Stimulated activated CD4-positive, alpha-beta T cell treated with anti-CD3 and anti-CD28 coated beads, Interleukin-1b, Interleukin-23, amount 100 ng/mL, for 4 hours (primary cell): ENCODE data around the gene USP30.

Experiments used
- DNase-seq, 2 donors: peaks; one replicate each; pipeline ENCODE4 v3.0.0-alpha.2; 2020; ENCODE audit warnings: low read depth in 2 of 2

The USP30 gene

DNA sequence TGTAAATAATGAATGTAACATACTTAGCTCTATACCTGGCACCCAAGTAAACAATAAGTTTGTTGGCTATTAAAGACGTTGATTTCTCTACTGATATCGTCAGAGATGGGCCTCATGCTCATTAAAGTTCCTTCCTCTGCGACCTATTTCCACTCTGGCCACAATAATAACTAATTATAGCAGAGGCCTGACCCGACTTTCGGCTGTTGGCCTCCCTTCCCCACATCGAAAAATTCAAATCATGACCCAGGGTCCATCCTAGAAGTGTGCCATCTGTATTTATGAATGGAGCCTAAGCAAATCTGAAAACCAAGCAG lies 321 bp upstream of the USP30 start:
- DNase-seq: no peak

DNA sequence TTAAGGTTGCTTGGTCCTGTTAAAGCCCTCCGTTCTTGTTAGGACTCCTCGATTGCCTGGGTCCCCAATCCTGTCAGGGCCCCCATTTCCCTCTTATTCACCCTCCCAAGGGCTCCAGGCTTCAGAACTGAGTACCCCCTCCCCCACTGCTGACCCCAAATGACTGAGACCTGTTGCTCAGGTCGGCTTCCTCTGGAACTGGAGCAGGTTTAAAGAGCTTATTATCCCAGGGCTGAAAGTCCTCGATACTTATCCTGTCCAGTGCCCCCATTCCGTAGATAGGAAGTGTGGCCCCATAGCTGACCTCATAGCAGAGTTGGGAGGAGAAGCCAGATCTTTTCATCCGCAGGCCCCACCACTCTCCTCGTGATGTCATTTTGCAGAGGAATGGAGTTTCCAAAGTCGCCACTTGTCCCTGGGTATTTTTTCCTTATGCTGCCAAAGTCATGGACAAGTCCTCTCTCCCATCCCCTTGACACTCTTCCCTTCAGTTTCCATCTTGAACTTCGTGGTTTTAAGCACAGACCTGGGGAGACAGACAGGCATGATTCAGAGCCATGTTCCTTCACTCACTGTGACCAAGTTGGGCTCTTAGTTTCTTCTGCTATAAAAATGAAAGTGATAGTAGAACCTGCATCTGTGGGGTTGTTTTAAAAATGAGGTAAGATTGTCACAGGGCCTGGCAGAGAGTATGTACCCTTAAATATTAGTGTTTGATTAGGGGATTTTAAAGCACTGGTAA lies 1.2 kb downstream of the USP30 start:
- peak in 1 of 2 donors; percentile 18 for DNase-seq

DNA sequence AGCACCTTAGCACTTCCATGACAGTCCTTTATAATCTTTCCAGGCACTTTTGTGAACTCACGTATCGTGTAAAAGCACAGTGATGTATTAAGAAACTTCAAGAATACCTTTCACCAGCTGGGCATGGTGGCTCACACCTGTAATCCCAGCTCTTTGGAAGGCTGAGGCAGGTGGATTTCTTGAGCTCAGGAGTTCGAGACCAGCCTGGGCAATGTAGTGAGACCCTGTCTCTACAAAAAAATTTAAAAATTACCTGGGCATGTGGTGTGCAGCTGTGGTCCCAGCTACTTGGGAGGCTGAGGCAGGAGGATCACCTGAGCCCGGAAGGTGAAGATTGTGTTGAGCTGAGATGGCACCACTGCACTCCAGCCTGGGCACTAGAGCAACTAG lies 1.7 kb downstream of the USP30 start:
- peak in 1 of 2 donors; percentile 0 for DNase-seq

DNA sequence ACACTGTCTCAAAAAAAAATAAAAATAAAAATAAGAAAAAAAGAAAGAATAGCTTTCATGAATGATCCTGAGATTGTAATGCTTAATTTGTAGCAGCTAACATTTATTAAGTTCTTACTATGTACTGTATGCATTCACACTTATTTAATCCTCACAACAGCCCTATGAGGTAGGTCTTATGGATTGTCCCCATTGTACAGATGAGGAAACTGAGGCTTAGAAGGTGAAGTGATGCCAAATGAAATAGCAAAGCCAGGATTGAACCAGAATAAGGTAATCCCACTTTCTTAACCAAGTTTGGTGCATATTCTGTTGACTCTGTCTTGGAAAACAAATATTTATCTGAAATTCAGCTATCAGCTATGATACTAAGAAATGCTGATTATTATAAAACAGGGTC lies 2.1 kb downstream of the USP30 start:
- DNase-seq: no peak

DNA sequence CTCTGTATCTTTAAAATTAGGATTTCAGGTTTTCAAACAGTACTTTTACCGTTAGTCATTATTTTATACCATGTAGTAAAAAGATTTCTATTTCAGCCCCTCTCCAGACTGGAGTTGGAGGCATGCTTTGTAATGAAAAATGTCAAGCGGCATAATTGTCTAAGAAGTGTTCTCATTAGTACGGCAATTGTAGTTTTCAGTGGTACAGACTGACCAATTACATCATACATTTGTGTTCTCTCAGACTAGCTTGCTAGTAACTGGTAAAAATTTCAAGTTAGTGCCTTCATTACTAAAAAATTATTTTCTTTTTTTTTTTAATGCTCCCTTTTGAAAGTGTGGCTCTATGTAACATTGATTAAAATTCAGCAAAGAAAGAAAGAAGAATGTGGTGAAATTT lies 4.5 kb downstream of the USP30 start:
- no peak for DNase-seq

DNA sequence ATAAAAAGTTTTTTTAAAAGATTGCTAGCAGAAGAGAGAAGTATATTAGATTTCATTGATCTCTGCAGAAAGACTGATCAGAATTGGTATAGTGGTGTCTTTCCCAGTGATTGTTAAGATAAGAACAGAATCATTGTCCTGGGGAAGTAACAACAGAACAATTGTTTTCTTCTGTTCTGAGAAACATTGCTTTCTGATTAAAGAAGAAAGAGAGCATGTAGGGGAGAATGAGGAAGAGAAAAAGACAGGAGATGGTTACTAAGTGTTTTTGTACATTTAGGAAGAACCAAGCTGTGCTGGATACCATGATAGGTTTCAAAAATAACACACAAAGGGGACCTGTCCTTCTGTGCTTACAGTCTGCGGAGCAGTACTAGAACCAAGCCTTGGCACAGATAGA lies 5.0 kb downstream of the USP30 start:
- DNase-seq: no peak

DNA sequence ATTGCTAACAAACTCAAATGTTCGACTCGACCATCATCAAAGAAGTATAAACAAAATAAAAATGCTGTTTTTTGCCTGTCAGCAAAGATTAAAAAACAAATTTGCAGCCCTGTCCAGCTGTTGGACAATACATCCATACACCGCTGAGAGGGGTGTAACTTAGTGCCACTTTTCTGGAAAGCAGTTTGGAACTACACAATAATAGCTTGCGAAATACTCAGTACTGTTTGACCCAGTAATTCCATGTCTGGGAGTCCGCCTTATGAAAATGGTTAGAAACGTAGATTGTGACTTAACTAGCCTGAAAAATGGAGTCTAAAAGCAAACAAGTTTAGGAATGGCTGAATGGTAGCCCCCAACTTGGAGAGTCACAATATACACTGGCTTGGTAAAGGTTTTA lies 6.4 kb downstream of the USP30 start:
- DNase-seq: no peak

DNA sequence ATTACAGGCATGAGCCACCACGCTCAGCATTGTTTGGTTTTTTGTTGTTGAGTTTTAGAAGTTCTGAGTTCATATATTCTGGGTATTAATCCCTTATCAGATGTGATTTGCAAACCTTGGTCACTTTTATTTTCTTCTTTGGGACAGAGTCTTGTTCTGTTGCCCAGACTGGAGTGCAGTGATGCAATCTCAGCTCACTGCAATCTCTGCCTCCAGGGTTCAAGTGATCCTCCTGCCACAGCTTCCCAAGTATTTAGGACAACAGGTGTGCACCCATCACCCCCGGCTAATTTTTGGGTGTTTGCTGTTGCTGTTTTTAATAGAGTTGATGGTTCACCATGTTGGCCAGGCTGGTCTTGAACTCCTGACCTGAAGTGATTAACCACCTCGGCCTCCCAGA lies 11.8 kb downstream of the USP30 start:
- DNase-seq: no peak

DNA sequence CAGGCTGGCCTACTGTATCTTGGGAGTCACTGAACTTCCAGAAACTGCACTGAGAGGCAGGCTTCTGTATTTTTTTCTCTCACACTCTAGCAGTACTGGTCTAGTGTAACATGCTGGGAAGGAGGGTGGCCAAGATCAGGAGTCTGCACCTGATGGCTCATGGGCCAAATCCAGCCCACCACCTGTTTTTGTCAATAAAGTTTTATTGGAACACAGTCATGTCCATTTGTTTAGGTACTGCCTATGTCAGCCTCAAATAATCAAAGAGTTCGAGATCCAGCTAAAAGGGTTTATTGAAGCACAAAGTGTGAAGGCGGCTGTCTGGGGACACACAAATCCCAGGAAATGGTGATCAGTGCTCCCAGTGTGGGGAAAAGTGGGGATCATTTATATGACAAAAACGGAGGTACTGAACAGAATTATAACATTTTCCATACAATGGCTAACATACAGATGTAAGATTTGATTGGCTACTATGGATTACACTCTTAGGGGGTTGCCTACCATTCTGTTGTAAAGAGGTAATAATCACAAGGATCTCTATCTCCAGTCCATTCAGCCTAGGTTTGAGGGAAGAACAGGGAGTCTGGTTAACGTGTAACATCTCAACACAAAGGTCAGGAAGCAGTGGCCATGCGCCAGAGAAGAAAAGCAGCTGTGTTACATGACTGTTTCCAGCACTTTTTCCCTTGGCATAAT lies 12.9 kb downstream of the USP30 start:
- no peak for DNase-seq

DNA sequence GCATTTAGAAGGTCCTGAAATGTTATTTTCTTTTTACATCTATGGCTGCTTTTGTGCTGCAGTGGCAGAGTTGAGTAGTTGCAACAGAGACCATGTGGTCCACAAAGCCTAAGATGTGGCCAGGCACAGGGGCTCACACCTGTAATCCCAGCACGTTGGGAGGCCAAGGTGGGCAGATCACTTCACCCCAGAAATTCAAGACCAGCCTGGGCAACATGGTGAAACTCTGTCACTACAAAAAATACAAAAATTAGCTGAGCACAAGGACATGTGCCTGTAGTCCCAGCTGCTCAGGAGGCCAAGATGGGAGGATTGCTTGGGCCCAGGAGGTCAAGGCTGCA lies 13.4 kb downstream of the USP30 start:
- DNase-seq: no peak

DNA sequence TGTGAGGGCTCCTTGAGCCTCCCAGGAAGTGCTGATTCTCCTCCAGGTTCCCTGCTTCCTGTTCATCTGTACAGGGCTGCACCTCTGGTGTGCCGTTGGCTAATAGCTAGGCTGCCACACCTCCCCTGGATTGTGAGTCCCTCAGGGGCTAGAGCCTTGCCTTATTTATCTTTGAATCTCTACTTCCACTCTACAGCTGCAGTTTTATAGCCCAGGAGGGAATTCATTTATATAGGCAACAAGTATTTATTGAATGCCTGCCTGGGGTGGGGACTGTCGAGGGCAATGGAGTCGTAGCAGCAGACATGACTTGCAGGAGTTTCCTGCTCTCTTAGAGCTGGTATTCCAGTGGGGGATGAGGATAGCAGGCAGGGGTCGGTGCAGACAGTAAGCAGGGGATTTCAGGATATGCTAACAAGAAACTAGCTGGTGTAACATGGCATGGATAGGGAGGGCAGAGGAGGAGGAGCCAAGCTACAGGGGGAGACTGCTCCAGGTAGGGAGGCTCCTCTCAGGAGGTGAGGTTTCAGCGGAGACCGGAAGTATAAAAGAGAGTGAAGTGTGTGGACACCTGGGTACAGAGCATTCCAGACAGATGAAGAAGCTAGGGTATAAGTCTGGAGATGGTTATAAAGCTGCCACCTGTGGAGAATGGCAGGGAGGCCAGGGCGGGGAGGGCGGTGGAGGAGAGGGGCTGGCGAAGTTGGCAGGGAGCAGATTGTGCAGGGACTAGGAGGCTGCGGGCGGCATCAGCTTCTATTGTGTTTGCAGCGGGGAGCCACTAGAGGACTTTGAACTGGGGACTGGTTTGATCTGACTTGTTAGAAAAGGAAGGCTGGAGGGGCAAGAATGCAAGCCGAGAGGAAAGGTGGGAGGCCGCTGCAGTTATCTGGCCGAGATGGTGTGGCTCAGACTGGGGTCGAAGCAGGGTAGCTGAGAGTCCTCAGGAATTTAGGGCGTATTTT lies 17.2 kb downstream of the USP30 start:
- no peak for DNase-seq

DNA sequence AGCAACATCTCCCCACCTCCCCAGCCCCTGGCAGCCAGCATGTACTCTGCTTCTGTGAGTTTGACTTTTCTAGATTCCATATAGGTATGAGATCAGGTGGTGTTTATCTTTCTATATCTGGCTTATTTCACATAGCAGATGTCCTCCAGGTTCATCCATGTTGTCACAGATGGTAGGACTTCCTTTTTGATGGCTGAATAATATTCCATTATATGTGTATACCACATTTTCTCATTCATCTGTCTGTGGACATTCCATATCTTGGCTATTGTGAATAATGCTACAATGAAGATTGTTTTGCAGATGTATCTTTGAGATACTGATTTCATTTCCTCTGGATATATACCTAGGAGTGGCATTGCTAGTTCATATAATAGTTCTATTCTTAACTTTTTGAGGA lies 22.5 kb downstream of the USP30 start:
- no peak for DNase-seq

DNA sequence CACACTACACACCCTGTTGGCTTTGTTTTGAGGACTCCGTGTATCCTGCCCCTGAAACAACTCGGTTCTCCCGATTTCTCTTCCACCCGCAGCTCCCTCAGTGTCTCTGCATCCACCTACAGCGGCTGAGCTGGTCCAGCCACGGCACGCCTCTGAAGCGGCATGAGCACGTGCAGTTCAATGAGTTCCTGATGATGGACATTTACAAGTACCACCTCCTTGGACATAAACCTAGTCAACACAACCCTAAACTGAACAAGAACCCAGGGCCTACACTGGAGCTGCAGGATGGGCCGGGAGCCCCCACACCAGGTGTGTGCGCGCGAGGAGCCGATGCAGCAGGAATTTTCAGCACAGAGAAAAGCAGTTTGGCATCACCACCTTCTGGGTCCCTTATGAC lies 30.4 kb downstream of the USP30 start:
- no peak for DNase-seq

DNA sequence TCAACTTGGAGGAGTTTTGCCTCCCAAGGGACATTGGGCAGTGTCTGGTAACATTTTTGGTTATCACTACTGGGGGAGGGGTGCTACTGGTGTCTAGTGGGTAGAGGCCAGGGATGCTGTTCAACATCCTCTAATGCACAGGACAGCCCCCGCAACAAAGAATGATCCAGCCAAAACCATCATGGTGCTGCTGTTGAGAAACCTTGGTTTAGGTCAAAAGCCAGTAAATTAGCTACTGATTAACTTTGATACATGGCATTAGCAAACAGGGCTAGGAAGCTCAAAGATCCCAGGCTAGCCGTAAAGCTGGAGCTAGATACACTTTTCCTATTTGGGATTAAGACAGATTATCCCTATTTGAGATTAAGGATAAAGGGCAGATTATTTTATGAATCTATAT lies 32.0 kb downstream of the USP30 start:
- no peak for DNase-seq

DNA sequence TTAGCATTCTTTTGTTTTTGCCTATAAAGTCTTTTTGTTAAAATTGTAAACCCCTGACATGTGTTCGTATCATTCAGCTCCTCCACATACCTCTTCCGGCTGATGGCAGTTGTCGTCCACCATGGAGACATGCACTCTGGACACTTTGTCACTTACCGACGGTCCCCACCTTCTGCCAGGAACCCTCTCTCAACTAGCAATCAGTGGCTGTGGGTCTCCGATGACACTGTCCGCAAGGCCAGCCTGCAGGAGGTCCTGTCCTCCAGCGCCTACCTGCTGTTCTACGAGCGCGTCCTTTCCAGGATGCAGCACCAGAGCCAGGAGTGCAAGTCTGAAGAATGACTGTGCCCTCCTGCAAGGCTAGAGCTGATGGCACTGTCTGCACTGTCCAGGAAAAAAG lies 33.2 kb downstream of the USP30 start:
- DNase-seq: no peak

DNA sequence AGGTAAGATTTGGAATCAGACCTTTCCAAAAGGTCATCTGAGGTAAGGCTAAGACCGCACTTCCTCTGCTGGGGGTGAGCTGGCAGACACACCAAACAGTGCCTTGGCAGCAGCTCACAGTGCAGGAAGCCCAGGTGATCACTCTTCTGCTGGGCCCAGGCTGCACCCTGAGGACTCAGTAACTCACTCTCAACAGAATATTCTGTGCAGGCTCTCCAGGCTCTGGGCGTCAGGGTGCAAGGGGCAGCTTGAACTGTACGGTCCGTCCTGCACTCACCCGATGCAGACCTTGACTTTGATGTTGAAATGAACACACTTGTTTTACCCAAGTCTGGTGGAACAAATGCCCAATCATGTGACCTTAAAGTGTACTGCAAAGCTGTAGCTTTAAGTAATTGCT lies 34.9 kb downstream of the USP30 start:
- DNase-seq: no peak

DNA sequence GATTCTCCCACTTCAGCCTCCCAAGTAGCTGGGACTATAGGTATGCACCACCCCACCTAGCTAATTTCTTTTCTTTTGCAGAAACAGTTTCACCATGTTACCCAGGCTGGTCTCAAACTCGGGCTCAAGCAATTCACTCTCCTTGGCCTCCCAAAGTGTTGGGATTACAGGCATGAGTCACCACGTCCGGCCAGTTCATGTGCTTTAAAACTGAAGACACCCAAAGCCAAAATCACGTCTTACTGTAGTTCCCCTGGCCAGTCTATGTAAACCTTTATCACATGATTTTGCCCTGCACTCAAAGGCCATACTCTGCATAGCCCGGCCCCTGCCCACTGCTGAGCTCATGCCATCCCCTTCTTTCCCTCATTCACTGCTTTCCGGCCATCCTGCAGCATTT lies 36.4 kb downstream of the USP30 start:
- no peak for DNase-seq

DNA sequence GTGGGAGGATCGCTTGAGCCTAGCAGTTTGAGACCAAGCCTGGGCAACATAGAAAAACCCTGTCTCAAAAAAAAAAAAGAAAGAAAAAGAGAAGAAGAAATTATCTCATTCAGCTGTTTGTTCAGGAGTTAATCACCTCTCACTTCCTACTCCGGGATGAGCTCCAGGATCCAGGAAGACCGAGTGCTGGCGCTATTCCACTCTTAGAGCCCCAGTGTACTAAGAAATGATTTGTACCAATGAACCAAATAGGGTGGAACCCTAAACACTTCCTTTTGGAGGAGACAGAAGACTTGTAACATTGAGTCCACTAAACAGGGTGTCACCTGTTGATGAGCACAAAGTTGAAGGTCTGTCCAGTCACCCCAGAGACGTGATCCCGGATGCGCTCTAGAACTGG lies 37.3 kb downstream of the USP30 start:
- no peak for DNase-seq

DNA sequence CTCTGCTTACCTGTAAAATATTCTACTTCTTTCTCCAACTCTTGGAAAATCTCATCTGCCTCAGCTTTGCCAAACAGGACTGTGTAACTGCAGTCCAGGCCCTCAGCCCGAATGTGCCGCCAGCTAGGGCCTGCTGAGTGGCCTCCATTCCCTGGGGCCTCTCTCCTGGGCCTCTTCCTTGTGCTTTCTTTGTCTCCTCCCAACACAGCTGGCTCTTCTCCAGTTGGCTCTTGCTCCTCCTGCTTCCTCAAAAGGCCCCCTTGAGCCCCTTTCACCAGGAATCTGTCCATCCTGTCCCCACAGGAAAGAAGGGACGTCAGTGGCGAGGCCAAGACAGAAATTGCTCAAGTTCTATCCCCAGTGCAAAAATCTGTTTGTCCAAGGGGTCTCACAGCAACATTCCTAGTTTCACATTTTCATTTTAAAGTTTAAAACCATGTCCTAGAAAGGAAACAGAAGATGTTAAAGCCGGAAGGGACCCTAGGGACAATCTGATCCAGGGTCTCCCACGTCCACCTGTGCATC lies 40.2 kb downstream of the USP30 start:
- DNase-seq: no peak

DNA sequence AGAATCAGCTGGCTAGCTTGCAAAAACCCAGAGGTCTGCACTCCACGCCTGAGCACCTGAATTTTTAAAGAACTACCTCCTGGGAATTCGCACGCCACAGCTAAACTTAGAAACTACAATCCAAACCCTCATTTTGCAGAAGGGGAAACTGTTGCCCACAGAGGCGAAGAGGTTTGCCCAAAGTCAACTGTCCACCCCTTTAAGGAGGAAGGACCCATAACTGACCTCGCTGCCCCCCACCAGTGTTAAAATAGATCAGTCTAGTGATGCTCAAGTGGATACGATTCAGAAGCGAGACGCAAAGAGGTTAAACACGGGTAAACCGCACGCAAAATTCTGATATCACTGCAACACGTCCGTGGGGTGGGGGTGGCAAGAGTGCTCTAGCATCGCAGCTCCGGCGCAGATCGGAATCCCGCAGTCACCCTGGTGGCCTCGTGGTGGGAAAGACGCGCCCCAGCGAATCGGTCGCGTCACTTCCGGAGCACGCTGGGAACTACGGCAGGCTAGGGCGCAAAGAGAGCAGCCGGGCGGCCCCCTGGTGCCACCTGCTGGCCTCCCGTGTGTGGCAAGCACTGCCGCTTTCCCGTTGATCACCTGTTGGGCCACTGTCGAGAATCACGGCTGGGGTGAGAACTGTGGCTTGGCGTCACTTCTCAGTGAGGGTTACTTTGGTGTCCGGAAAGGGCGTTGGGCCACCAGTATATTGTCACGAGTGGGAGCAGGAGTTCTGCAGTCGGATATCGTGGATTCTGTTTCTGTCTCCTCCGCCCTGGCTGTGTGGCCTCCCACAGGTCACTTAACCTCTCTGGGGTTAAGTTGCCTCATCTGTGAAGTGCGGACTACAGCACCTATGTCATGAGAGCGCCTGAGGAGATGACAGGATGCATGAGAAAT lies 40.9 kb downstream of the USP30 start, which contains the start of gene ALKBH2:
ALKBH2 (minus strand) TSS at position 451 of the 897 bp plus-strand sequence. CDS start 686 bp downstream, outside the sequence.
- DNase-seq: peak; percentile 93

DNA sequence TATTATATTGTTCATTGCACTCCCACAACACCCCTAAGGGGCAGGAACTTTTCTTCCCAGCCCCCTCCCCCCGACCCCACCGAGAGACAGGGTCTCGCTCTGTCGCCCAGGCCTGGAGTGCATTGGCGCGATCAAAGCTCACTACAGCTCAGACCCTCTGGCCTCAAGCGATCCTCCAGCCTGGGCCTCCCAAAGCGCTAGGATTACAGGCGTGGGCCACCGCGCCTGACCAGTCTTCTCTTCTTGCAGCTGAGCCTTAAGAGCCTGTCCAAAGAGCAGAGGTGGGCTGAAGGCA lies 44.7 kb downstream of the USP30 start:
- no peak for DNase-seq
